NCI-H2196 (cell line): Measurements from ENCODE around the gene UBAC1.
"Not testable (repeated sequence)": the region's sequence is repeated elsewhere in the genome, so short reads cannot be mapped to it uniquely, and the experiment has no call there.

Experiments used
- DNase-seq: peaks from one replicate; lab custom pipeline; 2025; ENCODE audit not compliant: unreplicated experiment; lab: John Stamatoyannopoulos, UW

The UBAC1 gene

DNA sequence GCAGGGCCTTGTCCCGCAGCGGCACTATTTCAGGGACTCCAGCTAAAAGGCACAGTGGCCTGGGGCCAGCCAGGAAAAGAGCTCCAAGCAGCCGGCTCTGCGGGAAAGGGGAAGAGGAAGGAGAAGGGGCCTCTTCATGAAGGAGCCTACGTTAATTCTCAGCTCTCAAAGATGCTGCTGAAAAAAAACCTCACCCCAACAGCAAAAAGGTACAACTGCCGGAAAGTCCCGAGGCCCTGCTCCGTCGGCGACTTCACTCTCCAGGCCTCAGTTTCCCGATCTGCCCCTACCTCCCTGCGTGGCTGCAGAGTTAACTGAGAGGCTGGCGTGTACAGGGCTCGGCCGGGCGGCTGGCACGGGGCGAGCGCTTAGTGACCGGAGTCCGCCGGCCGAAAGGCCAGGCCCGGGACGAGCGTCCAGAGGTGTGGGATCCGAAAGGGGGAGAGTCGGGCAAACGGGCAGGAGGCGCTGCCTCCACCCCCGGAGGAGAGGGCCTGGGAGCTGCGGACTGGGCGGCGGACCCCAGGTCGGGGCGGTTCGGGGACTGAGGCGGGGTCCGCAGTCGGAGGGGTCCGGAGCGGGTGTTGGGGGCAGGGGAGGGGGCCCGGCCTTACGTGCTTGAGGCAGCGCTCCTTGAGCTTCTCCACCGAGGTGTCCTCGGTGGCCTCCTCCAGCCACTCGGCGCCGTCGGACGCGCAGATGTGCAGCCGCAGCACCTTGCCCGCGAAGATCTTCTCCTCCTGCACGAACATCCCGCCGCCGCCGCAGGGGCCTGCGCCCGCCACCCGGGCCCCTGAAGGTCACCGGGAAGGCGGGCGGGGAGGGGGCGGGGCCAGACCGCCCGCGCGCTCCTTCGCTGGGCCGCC lies 529 bp downstream of the UBAC1 start:
- DNase-seq: no peak

DNA sequence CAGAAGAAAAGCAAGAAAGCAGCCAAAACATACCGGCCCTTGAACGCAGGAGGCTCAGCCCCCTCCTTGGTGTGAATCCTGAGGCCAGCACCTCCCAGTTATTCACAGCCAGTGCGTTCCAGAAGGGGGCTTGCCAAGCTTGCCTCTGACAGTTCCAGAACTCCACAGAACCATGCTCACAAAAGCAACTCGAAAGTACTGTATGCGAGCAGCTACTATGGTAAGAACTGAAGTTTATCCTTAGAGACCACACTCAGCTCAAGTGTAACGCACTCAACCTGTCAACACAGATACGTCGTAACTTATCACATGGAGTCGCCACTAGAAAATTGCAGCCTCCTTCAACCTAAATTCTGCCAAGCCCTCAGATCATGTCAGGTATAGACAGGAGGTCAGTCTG lies 1.4 kb downstream of the UBAC1 start:
- DNase-seq: no peak

DNA sequence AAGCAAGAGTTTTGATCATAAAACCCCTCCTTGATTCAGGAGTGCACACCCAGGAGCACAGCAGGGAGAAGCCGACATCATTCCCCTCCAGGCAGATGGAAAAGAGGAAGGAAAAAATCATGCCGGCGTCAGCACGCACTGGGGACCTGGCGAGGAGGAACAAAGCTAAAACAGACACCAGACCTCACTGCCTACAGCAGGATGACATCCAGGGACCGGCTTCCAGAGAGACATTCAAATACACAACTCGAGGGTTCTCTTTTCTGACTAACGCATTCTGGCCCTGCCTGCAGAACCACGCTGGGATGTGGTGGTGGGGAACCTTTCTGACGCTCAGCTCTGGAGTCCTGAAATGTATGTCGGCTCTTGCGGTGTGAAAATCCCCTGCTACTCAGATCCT lies 2.7 kb downstream of the UBAC1 start:
- no peak for DNase-seq

DNA sequence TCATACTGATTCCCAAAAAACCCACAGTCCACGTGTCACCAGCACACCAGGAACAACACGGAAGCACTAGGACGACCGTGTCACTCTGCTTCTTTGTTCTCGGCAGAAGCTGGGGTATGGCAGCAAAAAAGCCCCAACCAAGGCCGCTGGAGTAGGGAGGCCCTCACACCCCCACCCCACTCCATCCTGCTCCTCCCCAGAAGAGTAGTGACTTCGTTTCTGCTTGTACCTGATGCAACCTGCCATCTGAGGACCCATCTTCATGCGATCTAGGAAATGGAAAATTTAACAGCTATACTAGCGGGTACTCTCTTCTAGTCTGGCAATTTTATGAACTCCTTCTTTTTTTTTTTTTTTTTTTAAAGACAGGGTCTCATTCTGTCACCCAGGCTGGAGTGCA lies 3.7 kb downstream of the UBAC1 start:
- DNase-seq: no peak

DNA sequence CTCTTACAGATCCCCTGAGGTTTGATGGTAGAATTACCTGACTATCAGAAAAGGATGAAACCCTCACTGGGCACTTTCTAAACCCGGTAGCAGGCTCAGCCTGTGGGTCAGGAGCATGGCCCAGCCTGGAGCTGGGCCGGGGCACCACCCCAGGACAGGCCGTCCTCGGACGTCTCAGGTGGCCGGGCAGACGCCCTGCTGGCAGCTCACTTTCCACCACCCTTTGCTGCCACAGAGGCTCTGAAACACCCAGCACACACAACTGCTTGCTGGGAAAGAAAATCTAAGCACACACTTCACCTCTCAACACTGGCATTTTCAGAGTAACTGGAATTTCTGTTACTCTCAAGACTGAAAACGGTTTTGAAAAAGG lies 4.4 kb downstream of the UBAC1 start:
- DNase-seq: no peak

DNA sequence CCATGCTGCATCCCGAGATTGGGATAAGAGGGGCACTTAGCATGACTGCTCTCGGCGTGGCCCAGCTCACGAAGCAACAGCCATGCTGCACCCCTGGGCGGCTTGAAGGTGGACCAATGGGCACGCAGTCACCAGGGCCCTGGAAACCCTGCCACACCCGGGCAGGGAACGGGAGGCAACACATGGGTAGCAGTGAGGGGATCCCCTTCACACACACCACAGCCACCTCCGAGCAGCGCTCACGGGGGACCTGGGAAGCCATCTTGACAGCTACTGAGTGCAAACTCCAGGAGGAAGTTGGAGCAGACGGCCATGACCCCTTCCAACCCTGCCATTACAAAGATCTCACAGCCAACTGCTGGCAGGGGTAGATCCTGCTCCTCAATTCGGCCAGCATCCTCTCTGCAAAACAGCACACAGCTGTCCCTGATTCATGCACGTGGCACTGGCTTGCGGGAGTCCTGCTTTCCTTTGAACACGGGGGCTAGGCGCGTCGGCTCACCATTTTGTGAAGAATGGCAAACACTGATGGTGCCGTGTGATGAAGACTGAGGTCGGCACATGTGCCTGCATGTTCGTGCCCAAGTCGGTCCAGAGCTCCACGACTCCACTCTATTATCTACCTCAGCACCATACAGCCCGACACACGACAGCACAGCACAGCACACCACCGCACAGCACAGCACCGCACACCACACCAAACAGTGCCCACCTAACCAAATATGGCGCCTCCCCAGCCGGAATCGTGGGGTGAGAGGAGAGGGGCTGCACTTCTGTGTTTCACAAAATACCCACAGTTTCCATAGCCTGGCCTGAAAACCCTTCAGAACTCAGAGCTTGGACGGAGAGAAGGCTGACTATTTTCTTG lies 5.0 kb downstream of the UBAC1 start:
- no peak for DNase-seq

DNA sequence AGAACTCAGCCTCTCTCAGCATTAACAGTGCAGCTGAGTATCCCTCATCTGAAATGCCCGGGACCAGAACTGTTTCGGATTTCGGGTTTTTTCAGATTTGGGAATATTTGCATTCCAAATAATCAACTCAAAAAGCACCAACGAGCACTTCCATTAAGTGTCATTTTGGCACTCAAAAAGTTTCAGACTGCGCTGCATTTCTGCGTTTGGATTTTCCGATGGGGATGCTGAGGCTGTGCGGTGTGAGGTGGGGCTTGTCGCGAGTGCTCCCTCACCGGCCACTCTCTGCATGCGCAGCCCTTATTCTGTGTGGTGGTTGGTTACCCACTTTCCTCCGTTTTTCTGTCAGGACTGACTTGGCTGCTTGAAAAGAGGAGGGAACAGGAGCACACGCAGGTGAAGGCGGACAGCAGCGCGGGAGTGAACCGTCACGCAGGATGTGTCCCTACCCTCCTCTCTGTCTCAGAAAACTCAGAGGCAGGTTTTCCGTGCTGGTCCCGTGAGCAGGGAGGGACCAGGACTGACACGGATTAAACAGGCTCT lies 8.4 kb downstream of the UBAC1 start:
- DNase-seq: no peak

DNA sequence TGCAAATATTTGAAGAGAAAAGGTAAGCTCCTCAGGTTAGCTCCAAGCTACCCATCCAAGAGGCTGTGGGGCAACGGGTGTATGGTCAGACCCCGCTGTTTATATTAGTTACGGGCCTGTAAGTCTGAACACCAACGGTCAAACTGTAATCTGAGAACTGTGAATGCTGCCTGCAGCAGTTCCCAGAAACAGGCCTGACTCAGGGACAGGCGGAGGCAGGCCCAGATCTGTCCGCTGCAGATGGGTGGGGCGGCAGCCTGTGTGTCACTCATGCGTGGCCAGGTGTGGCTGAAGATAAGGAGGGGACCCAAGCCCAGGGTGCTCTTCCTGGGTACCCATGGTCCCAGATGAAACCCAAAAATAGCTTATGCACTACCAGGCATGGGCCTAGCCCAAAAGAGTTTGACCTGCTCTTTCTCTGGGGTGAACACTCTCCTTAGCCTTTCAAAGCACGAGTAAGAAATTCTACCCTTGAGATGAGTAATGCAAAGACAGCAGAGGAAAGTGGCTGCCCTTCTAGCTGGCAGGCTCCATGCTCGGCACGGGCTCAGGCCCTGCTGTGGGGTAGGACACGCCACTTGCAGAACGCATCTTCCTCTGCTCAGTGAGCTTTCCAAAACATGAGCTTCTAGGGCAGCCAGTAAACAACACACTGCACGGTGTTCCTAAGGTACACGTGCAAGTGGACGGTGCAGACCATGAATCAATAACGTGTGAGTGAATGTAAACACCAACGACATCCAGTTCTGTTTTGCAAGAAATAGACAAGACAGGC lies 9.1 kb downstream of the UBAC1 start:
- peak; percentile 88 for DNase-seq

DNA sequence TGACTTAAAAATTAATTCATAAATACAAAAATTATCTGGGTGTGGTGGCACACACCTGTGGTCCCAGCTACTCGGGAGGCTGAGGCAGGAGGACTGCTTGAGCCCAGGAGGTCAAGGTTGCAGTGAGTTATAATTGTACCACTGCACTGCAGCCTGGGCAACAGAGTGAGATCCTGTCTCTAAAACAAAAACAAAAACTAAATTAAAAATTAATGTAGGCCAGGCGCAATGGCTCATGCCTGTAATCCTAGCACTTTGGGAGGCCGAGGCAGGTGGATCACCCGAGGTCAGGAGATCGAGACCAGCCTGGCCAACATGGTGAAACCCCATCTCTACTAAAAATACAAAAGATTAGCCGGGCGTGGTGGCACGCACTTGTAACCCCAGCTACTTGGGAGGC lies 9.9 kb downstream of the UBAC1 start:
- not testable (repeated sequence) for DNase-seq

DNA sequence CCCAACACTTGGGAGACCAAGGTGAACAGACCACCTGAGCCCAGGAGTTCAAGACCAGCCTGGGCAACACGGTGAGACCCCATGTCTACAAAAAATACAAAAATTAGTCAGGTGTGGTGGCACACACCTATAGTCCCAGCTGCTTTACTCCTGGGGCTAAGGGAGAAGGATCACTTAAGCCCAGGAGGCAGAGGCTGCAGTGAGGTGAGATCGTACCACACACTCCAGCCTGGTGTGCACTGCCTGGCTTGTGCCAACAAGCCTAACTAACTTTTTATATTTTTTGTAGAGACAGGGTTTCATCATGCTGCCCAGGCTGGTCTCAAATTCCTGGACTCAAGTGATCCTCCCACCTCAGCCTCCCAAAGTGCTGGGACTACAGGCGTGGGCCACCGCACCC lies 10.3 kb downstream of the UBAC1 start:
- DNase-seq: not testable (repeated sequence)

DNA sequence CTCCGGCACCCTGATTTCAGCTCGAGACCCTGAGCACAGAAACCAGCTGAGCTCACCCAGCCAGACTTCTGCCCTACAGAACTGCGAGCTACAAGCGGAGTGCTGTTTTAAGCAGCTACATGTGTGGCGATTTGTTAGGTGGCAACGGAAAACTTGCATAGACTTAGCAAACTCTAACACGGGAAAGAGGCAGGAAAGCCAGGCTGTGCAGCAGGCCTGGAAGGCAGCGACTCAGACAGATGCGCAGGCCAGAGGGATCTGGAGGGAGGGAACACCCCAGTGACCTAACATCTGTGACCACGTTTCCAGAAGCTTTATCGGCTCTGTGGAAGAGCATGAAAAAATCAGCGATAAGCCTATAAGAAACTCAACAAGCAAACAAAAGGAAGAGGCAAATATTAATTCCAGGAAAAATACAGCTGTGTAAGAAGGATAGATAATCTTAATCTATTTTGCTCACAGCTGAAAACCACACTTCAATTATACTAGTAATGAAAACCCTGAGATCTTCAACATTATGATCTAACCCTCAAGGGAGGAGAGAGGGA lies 11.0 kb downstream of the UBAC1 start:
- no peak for DNase-seq

DNA sequence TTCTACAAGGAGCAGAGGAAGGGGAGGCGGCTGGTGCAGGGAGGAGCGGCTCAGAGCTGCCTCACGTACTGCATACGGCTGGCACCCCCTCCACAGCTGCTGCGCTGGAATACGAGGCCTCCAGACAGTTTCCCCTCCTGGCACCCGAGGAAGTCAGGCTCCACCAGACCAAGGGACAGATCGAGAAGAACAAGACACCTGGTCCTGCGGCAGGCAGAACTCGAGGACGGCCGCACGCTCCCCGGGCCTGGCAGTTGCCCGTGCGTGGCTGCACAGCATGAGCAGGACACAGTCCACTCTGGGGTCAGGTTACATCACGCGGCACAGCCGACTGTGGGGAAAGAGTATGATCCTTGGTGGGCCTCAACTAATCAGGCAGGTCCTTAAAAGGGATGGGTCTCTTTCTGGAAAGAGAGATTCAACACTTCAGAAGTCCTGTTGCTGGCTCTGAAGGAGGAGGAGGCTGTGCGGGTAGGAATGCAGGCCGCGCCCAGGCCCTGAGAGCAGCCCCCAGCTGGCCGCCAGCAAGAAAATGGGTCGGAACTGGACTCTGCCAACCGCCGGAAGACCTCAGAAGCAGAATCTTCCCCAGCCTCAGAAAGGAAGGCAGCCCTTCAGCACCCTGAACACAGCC lies 11.6 kb downstream of the UBAC1 start:
- no peak for DNase-seq

DNA sequence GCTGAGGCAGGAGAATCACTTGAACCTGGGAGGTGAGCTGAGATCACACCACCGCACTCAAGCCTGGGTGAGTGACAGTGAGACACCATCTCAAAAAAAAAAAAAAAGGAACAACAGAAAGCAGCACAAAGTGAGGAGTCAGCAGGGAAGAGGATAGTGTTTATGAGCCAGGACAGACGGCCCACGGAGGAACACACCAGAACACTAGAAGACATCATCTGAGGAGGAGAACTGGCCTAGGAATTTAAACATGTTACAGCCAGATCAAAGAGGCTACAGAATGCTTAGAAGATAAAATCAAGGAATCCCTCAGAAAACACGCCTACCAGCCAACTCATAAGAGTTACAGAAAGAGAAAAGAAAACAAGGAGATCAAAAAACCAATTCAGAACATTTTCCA lies 12.2 kb downstream of the UBAC1 start:
- DNase-seq: no peak

DNA sequence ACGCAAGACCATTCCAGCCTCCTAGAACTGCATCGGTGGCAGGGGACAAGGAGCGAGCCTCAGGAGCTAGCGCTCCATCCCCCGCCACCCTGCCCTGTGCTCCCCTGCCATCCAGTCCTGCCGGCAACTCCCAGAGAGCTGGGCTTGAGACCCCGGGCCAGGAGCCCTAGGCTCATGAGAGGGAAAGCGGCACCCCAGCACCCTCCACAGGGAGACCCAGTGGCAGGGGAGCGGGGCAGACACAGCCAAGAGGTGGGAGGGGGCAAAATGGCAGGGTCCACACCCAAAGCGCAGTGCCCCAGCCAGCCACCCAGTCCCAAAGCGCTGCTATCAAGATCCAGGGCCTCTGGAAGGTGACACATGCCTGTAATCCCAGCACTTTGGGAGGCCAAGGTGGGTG lies 12.7 kb downstream of the UBAC1 start:
- DNase-seq: no peak

DNA sequence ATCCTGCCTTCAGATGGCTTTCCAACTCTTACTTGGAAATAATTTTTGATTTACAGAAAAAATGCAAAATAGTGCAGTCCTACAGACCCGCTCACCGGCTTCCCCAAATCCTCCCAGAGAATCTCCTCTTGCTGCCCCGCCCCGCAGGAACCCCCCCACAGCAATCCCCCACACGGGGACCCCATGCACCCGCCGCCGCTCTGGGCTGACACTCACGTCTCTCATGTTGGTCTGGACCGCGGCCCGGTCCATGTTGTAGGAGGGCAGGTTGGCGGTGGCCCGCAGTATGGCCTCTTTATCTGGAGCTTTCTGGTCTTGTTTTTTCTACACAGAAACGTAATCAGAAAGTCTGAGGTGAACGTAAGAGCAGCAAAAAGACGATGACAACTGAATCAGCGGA lies 13.6 kb downstream of the UBAC1 start:
- DNase-seq: no peak

DNA sequence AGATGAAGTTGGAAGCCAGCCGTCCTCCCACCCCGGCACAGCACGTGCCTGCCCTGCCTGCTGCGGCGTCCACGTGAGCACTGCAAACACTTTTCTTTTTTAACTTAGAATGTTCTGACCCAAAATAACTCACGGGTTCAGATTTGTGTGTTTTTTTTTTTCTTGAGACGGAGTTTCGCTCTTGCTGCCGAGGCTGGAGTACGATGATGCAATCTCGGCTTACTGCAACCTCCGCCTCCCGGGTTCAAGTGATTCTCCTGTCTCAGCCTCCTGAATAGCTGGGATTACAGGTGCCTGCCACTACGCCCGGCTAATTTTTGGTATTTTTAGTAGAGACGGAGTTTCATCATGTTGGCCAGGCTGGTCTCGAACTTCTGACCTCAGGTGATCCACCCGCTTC lies 14.1 kb downstream of the UBAC1 start:
- not testable (repeated sequence) for DNase-seq

DNA sequence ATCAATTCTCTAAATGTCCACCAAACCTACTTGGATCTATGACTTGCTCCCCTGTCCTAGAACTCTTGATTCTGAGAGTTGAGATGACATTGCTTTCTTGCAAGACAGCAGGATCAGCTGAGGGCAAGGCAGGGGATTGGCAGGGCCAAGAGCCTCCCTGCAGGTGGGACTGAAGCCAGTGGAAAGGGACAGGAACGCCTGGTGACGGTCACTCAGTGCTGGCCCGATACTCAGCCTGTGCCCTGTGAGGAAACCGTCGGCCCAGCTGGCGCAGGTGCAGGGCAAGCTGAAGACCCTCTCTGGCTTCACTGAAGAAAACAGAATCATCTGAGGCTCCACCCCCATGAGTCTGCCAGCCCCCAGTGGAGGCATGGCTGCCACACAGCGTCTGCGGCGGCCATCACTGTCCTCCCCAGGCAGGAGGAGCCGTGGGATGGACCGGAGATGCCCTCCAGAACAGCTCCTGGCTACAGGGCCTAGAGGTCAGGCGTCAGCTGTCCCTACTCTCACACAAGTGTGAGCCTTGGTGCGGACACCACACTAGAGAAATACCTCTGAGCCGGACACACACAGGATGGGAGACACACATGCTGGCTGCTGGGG lies 14.7 kb downstream of the UBAC1 start:
- DNase-seq: no peak

DNA sequence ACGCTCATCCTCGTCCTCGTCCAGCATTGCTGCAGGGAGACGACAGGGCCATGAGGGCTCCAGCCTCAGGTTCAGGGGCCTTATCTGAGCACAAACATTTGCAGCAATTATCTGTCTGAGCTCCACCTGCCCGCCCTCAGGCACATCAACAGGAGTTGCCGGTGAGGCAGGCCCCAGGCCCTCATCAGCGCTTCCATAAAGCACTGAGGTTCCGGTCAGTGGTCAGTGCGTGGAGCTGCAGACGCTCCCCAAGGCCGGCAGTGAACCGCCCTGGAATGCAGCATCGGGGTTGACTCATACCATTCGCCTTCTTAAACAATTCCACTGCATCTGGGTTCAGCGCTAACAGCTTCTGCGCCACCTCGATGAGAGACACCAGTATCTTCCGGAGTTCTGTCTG lies 15.2 kb downstream of the UBAC1 start:
- DNase-seq: no peak

DNA sequence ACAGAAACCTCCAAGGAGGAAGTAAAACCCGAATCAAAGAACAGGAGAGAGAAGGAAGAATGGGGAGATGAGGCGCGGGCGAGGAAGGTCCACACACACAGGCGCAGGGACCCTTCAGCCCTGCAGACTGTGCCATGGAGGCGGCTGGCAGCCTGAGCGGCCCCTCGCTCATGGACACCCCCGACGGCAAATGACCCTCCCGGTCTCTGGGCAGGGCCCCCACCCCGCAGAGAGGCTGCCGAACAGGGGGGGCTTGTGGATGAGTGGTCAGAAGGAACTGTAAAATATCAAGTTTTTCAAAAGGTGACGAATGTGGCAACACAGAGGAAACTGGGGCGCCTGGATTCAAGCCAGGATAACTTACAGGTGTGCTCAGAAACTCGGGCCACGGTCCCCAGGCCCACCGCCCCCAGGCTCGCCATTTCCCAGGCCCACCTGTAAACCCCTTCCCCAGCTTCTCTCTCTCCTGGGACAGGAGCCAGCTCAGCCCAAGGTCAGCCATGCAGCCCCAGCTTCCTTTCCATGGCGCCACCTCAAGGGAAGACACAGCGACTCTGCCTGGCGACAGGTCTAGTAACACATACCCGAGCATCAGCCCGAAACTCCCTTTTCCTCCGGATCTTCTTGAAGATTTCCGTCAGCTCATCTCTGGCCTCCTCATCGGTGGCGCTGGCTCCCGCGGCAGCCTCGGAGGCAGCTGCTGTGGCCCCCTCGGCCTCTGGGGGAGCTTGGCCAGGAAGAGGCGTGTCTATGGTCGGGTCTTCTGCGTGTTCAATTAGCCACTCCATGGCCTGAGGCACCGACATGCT lies 16.5 kb downstream of the UBAC1 start:
- DNase-seq: no peak
